Loucy (cell line): ENCODE results near the gene ZSWIM8.

Experiments
- H2AFZ ChIP-seq: fragments of 200-600 bp; sonication (generic); 2 replicates; pipeline ENCODE4 v1.6.0; 2016; ENCODE audit warnings: antibody characterized with exemption, mild to moderate bottlenecking, low read length, moderate library complexity
- H3F3A ChIP-seq: fragments of 200-600 bp; 2 replicates; pipeline ENCODE4 v1.6.0; 2016; ENCODE audit warnings: antibody characterized with exemption, low read depth, mild to moderate bottlenecking
- H3K27me3 ChIP-seq: fragments of 200-600 bp; sonication (generic); 2 replicates; pipeline ENCODE4 v1.6.1; 2014; ENCODE audit warnings: low read length, mild to moderate bottlenecking; ENCODE audit not compliant: insufficient read depth, poor library complexity, severe bottlenecking
- H3K36me3 ChIP-seq: fragments of 200-600 bp; sonication (generic); 2 replicates; pipeline ENCODE4 v1.6.1; 2016; ENCODE audit warnings: low read length; ENCODE audit not compliant: insufficient read depth
- H3K4me1 ChIP-seq: fragments of 200-600 bp; sonication (generic); 2 replicates; pipeline ENCODE4 v1.5.1; 2014; ENCODE audit warnings: low read length, mild to moderate bottlenecking; ENCODE audit not compliant: insufficient read depth, poor library complexity, severe bottlenecking
- H3K4me2 ChIP-seq: fragments of 200-600 bp; sonication (generic); 2 replicates; pipeline ENCODE4 v1.6.0; 2014; ENCODE audit warnings: antibody characterized with exemption, low read length, low read depth, mild to moderate bottlenecking; ENCODE audit not compliant: poor library complexity, severe bottlenecking
- H3K4me3 ChIP-seq: fragments of 200-600 bp; sonication (generic); 2 replicates; pipeline ENCODE4 v1.5.1; 2014; ENCODE audit warnings: low read length, mild to moderate bottlenecking, mixed read lengths; ENCODE audit not compliant: poor library complexity, severe bottlenecking
- H3K79me2 ChIP-seq: fragments of 200-600 bp; sonication (generic); 2 replicates; pipeline ENCODE4 v1.6.1; 2014; ENCODE audit warnings: low read length; ENCODE audit not compliant: insufficient read depth
- H3K9ac ChIP-seq: fragments of 200-600 bp; sonication (generic); 2 replicates; pipeline ENCODE4 v1.6.0; 2014; ENCODE audit warnings: mild to moderate bottlenecking, low read depth, low read length, moderate library complexity; ENCODE audit not compliant: poor library complexity, severe bottlenecking
- H3K9me2 ChIP-seq: fragments of 200-600 bp; sonication (generic); replicated peaks from 2 replicates; pipeline ENCODE4 v1.6.1; 2016; ENCODE audit warnings: low read depth, low read length, mixed read lengths
- H3K9me3 ChIP-seq: fragments of 200-600 bp; sonication (generic); 2 replicates; pipeline ENCODE4 v1.6.1; 2014; ENCODE audit warnings: mild to moderate bottlenecking, antibody characterized with exemption, low read length, low read depth; ENCODE audit not compliant: insufficient read depth
- H4K20me1 ChIP-seq: fragments of 200-600 bp; sonication (generic); 2 replicates; pipeline ENCODE4 v1.6.0; 2014; ENCODE audit warnings: antibody characterized with exemption, low read length, mild to moderate bottlenecking; ENCODE audit not compliant: insufficient read depth, poor library complexity, severe bottlenecking
- CTCF ChIP-seq: fragments of 200-600 bp; sonication (generic); conservative IDR thresholded peaks from 2 replicates; pipeline ENCODE4 v1.5.1; 2014; ENCODE audit warnings: mild to moderate bottlenecking, antibody characterized with exemption, low read length
- EZH2phosphoT487 ChIP-seq: fragments of 200-600 bp; IDR thresholded peaks from 2 replicates; pipeline ENCODE4 v1.6.1; 2018; ENCODE audit warnings: antibody characterized with exemption, mild to moderate bottlenecking, moderate library complexity, borderline replicate concordance

The ZSWIM8 gene

GRCh38 chr10:73841061-73841421 lies 55.6 kb downstream of the ZSWIM8 start:
- H3K4me2 ChIP-seq = no peak overlapping the region
- H3K79me2 ChIP-seq = no peaks in the 10 kb centered on the region
- peaks cover 96% of the 10 kb centered on the region; the same call in 1 of the 2 replicates for H3K36me3 ChIP-seq
- no peaks in the 10 kb centered on the region for H3K9me3 ChIP-seq
- H3F3A ChIP-seq = no peaks in the 10 kb centered on the region
- TF ChIP-seq EZH2phosphoT487 (no peak), CTCF (no peak)
- H3K9me2 ChIP-seq = no peaks in the 10 kb centered on the region
- H3K27me3 ChIP-seq = no peaks in the 10 kb centered on the region
- H3K4me1 ChIP-seq = no peaks in the 10 kb centered on the region
- H4K20me1 ChIP-seq = peaks cover 4% of the 10 kb centered on the region
- no peak overlapping the region for H2AFZ ChIP-seq
- no peak overlapping the region for H3K9ac ChIP-seq
- no peak overlapping the region for H3K4me3 ChIP-seq

- H3K9ac ChIP-seq = no peak overlapping the region
- peaks cover 96% of the 10 kb centered on the region; the same call in 1 of the 2 replicates for H3K36me3 ChIP-seq
Observed at GRCh38 chr10:73841526-73842285, 56.3 kb downstream of the ZSWIM8 start.

DNA sequence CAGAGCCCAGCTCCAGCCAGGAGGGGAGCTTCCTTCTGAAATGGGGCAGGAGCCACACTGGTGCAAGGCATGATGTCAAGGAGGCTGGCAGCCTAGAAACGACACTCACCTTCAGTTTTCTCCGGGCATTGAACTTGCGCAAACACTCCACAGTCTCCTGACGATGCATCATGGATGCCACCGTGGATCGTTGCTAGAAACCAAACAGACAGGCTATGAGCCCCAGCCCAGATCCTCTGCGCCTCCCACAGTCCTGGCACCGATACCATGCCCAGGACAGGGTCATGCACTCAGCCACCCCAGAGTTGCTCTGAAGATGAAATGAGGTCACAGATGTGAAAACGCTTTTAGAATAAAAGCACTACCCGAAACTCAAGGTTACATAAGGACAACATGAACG lies 56.9 kb downstream of the ZSWIM8 start:
- no peaks in the 10 kb centered on the region for H3K79me2 ChIP-seq
- no peaks in the 10 kb centered on the region for H3K9me3 ChIP-seq
- H3F3A ChIP-seq = no peaks in the 10 kb centered on the region
- H3K4me3 ChIP-seq = no peak overlapping the region
- no peak overlapping the region for H3K4me2 ChIP-seq
- H2AFZ ChIP-seq = no peak overlapping the region
- H3K27me3 ChIP-seq = no peaks in the 10 kb centered on the region
- no peaks in the 10 kb centered on the region for H3K9me2 ChIP-seq
- peaks cover 4% of the 10 kb centered on the region for H4K20me1 ChIP-seq
- no peak overlapping the region for H3K9ac ChIP-seq
- H3K4me1 ChIP-seq = no peaks in the 10 kb centered on the region
- TF ChIP-seq EZH2phosphoT487 (no peak), CTCF (no peak)
- peaks cover 96% of the 10 kb centered on the region; the same call in 1 of the 2 replicates for H3K36me3 ChIP-seq

More at GRCh38 chr10:73841526-73842285, 56.3 kb downstream of the ZSWIM8 start:
- Histone ChIP-seq H3F3A (no peaks in the 10 kb centered on the region), H3K9me3 (no peaks in the 10 kb centered on the region), H3K27me3 (no peaks in the 10 kb centered on the region), H3K4me2 (no peak overlapping the region), H4K20me1 (peaks cover 4% of the 10 kb centered on the region), H3K9me2 (no peaks in the 10 kb centered on the region), H3K4me1 (no peaks in the 10 kb centered on the region), H3K4me3 (no peak overlapping the region), H3K79me2 (no peaks in the 10 kb centered on the region), H2AFZ (no peak overlapping the region)
- no peak for TF ChIP-seq CTCF
- no peak for TF ChIP-seq EZH2phosphoT487
